Measurements from ENCODE around the gene CLCA2.

The CLCA2 gene

DNA sequence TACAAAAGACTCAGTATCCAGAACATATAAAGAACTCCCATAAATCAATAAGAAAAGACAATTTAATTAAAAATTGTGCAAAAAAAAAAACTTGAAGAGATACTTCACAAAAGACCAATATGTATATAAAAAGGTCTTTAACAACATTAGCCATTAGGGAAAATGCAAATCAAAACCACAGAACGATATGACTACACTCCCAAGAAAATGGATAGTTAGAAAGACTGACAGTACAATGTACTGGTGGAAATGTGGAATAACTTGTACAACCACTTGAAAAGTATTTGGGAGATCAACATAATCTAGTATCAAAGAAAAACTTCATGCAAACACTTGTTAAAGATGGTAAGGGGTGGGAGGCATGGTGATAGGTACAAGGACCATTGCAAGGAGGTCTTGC is 40.8 kb downstream of the CLCA2 start:
- DNase-seq (ENCODE audit: extremely low spot score): no peak
- CTCF ChIA-PET: interaction anchor here (0.7 to 3.2 kb wide), 2 partner anchors 9 to 17 kb away, joined by 3 to 14 read pairs; no protein-coding TSS in a partner anchor
- TF ChIP-seq, protein P1, sequence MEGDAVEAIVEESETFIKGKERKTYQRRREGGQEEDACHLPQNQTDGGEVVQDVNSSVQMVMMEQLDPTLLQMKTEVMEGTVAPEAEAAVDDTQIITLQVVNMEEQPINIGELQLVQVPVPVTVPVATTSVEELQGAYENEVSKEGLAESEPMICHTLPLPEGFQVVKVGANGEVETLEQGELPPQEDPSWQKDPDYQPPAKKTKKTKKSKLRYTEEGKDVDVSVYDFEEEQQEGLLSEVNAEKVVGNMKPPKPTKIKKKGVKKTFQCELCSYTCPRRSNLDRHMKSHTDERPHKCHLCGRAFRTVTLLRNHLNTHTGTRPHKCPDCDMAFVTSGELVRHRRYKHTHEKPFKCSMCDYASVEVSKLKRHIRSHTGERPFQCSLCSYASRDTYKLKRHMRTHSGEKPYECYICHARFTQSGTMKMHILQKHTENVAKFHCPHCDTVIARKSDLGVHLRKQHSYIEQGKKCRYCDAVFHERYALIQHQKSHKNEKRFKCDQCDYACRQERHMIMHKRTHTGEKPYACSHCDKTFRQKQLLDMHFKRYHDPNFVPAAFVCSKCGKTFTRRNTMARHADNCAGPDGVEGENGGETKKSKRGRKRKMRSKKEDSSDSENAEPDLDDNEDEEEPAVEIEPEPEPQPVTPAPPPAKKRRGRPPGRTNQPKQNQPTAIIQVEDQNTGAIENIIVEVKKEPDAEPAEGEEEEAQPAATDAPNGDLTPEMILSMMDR (IDR thresholded peaks at IDR 0.05; ENCODE audit: control extremely low read depth, extremely low read depth, low read depth, missing control alignments): no peak
- POLR2A ChIA-PET: no interaction called here

DNA sequence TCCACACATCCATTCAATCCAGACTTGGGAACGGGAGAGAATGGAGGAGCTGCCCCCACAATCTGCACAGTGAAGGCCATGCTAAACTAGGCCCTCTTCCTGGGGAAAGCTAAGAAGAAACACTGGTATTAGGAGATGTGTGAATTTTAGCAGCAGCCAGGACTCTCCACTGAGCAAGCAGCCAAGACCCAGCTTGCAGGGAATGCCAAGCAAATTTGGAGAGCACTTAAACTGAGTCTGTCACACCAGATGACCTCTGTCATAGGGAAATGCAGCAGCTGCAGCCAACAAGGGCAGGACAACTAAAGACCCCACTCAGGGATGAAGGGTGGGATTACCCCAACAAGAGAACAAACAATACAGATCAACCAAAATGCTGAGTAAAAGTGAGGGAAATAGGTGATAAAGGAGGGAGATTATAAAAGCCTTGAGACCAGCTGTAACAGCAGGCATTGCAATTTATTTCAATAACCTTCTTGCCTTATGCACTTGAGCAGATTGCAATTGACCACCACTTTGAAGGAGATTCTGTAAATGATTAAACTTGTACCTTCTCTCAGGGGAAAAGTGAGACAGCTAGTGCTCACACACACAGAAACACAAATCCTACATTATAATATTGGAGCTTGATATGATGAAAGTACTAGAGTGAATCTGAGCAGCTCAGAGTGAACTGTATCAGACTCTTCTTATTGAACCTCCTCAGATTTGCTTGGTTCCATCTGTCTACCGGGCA is 42.3 kb downstream of the CLCA2 start:
- DNase-seq (ENCODE audit: extremely low spot score): no peak
- TF ChIP-seq, protein P1 (IDR thresholded peaks at IDR 0.05; ENCODE audit: control extremely low read depth, extremely low read depth, low read depth, missing control alignments): no peak
- POLR2A ChIA-PET: no interaction called here
- CTCF ChIA-PET: interaction anchor here (1.1 to 1.2 kb wide), 2 partner anchors 8 to 12 kb away, joined by 3 to 4 read pairs; no protein-coding TSS in a partner anchor

DNA sequence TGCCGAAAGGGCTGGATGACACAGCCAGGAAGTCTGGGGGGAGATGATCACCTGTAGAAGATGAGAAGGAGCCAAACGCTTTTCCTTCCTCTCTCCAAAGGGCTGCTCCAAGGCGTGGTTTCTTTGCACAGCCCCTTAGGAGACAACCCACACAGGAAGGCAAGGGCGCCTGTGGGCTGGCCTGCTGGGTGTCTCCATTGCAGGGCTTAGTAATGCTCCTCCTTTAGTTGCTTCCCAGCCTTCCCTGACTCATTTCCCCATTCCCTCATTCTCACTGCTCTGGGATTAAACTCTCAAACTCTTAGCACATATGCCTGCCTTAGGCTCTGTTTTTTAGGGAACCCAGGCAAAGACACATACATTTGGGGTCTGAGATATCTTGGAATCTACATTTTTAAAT is 43.0 kb downstream of the CLCA2 start:
- ChIA-PET CTCF (interaction anchor here (1.2 kb wide), 1 partner anchor 7 kb away, joined by 4 read pairs; no protein-coding TSS in a partner anchor), POLR2A (no interaction called here)
- TF ChIP-seq, protein P1 (IDR thresholded peaks at IDR 0.05; ENCODE audit: control extremely low read depth, extremely low read depth, low read depth, missing control alignments): no peak
- DNase-seq (ENCODE audit: extremely low spot score): no peak

DNA sequence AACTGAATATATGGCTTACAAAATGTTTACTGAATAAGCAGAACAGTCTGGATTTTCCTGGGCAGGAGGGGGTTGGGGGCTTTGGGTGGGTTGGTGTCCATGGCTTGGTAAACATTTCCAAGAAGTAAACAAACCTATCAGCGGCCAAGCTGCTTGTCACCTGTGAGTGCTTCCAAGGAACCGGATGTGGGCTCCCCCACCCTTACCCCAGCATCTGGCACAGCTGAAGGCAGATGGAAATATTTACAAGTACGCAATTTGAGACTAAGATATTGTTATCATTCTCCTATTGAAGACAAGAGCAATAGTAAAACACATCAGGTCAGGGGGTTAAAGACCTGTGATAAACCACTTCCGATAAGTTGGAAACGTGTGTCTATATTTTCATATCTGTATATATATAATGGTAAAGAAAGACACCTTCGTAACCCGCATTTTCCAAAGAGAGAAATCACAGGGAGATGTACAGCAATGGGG is 44.6 kb downstream of the CLCA2 start, which contains the start of gene CLCA1:
Gene CLCA1, plus strand, starts transcription at position 427 of the 477 bp plus-strand sequence. Its CDS starts 45 bp downstream, at position 472.
- POLR2A ChIA-PET: no interaction called here
- DNase-seq (ENCODE audit: extremely low spot score): no peak
- CTCF ChIA-PET: interaction anchor here (1.2 to 2.1 kb wide), 2 partner anchors 12 to 33 kb away, joined by 3 to 8 read pairs; no protein-coding TSS in a partner anchor
- TF ChIP-seq, protein P1 (IDR thresholded peaks at IDR 0.05; ENCODE audit: control extremely low read depth, extremely low read depth, low read depth, missing control alignments): no peak

DNA sequence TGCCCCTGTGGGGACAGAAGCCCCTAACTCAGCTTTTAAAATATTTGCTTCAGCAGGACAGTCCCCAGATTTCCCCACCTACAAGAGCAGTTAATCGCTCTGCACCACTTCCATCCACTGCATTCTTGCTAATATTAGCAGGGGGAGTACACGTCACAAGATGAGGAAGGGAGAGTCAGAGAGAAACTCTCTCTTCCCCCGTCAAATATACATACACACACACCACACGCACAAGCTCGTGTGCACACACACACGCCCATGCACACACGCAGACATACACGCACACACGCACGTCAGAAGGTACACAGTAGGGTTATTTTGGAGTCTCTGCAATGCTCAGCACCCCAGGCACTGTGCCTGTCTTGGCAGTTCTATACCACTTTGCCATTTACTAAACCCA is 46.9 kb downstream of the CLCA2 start:
- TF ChIP-seq, protein P1 (IDR thresholded peaks at IDR 0.05; ENCODE audit: control extremely low read depth, extremely low read depth, low read depth, missing control alignments): no peak
- peak; percentile 28 for DNase-seq (ENCODE audit: extremely low spot score)
- CTCF ChIA-PET: interaction anchor here (1.7 kb wide), 1 partner anchor 10 kb away, joined by 11 read pairs; no protein-coding TSS in a partner anchor
- POLR2A ChIA-PET: no interaction called here

DNA sequence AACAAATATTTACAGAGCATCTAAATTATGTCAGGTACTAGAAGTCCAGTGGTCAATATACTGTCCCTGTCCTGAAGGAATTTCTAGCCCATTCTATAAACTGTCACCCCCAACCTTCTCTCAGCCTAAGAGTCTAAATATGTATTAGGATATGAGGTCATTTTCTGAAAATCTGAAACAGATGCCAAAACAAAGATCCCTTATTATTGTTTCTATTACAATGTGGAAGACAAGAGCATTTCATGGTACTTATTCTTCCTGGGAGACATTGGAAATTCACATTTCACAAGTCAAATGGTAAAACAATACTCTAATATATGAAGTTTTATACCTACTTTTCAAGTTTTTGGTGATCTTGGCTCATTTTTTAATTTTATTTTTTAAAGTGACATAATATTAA is 47.3 kb downstream of the CLCA2 start:
- no peak for DNase-seq (ENCODE audit: extremely low spot score)
- CTCF ChIA-PET: no interaction called here
- POLR2A ChIA-PET: no interaction called here
- TF ChIP-seq, protein P1 (IDR thresholded peaks at IDR 0.05; ENCODE audit: control extremely low read depth, extremely low read depth, low read depth, missing control alignments): no peak
